ENCODE measurements around the gene IGHMBP2. TPM values are rescaled to one million over a fixed set of nuclear protein-coding genes. Genes with fewer than 3 reads are reported as not detected.

IGHMBP2 gene
- polyA plus RNA-seq, 3 donors: 12.3 to 15.7 (median 12.4) TPM

DNA sequence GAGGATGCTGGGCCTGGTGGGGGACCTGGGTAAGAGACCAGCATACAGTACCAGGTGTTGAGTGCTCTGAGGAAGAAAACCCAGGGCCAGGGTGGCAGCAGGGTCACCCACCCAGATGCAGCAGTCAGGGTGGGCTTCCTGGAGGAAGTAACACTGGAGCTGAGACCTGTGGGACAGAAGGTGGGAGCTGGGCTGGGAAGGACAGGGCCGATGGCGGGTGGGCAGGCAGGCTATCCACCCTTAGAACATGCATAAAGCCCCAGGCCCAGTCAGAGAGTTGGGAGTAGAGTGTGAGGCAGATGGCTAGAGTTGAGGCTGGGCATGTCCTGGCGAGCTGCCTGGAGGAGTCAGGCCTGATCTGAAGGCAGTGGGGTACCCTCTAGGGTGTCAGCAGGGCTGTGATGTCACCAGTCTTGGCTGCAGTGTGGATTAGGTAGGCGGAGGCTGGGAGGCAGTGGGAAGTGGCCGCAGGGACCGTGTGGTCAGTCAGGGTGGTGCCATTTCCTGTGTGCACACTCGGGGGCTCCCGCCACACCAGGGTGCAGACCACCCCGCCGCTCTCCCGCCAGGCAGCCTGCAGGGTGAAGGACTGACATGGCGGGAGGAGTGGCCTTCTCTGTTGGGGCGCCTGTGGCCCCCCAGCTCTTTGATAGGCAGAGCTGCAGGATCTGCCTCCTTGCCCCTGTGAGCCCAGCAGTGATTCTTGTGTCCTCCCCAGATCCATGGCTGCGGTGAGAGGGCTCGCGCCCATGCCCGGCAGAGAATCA, 35.3 kb downstream of the IGHMBP2 start:
- no peak for DNase-seq (ENCODE audit: low read depth in 3 of 3, low spot score in 2 of 3)

DNA sequence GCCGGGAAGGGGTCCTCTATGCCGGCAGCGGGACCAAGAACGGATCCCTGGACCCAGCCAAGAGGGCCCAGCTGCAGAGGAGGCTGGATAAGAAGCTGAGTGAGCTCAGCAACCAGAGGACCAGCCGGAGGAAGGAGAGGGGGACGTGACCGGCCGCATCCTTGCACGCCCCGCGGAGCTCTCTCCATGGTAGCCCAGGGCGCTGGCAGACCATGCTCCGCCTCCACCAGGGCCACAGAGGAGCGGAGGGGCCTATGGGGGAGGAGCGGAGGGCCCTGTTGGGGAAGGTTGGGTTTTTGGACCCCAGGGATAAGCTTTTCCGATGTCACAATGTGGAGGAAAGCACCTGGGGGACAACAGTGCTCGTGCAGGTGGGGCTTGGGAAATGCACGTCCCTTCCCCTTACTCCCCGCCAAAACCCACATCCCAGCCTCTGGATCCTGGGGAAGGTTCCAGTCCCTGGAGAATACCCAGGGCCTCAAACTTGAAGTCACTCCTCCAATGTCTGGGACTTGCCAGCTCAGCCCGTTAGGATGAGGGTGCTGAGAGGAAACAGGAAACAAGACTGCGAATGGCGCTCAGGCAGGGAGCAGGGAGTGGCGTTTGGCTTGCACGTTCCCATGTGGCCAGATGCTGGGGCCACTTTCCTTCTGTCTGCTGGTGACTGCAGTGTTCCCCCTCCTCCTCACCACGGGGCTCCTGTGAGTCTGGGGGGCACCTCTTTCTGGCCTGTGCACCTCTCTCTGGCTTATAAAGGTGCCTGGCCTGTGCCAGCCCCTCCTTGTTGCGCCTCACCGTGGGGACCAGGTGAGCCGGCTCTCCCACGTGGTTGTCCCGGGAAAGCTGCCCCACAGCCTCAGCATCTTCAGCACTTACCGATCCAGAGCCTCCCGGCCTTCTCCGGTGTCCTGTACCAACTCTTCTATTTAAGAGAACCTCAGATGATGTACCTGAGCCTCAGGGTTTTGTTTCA, 36.2 kb downstream of the IGHMBP2 start:
- no peak for DNase-seq (ENCODE audit: low read depth in 3 of 3, low spot score in 2 of 3)

DNA sequence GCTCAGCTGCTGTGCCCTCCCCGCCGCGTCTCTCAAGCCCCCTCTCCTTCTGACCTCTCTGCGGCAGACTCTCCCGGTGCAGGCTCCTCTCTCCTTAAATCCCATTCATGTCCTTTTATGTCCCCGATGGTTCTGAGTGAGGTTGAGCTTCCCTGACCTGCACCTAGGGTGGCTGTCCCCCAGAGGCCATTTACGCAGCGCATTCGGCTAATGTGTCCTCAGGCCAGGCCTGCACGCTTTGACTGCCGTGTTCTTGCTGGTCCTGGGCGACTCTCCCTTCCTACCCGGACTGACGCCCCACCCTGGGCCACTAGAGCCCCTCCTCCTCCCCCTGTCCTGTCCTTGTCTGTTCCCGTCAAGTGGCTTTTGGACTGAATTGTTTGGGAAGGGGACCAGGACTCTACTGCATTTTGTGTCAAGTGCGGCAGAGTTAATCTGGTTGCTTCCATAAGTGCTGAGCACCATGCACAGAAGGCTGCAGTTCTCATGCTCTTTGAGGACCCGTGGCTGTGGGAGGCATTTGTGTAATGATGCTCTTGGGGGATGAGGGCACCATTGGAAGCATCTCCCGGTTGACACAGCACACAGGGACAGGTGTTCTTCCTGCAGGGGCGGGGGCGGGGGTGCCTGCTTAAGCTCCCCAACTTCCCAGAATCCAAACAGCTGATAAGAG, 37.1 kb downstream of the IGHMBP2 start:
- DNase-seq (ENCODE audit: low read depth in 3 of 3, low spot score in 2 of 3): no peak

DNA sequence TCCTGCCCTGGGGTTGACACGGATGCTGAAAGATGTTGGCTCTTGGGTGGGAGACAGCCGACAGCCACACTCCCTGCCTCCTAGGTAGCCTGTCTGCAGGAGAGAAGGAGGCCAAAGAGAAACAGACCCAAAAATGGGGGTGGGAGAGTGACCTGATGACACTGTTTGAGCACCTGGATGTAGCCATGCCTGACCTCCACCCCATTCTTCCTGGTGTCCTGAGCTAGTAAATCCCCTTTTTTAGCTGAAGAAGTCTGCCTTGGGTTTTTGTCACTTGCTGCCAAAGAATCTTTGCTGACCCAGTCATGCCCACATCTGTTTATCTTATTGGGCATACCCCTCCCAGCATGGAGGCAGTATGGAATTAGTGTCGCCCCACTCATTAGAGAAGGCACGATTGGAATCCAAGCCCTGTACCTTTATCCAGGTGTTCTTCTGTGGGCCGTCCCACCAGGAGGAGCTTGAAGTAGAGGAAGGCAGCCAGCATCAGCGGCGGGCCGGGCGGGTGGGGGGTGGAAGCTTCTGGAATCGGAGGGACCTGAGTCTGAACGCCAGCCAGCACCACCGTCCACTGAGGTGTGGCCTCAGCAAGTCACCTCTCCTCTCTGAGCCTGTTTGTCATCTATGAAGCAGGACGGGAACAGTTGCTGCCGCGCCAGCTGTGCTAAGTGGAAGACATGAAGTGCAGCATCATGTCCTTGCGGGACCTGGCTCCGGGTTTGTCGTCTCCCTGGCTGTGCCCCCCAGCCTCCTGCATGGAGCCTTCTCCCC, 37.8 kb downstream of the IGHMBP2 start:
- no peak for DNase-seq (ENCODE audit: low read depth in 3 of 3, low spot score in 2 of 3)

DNA sequence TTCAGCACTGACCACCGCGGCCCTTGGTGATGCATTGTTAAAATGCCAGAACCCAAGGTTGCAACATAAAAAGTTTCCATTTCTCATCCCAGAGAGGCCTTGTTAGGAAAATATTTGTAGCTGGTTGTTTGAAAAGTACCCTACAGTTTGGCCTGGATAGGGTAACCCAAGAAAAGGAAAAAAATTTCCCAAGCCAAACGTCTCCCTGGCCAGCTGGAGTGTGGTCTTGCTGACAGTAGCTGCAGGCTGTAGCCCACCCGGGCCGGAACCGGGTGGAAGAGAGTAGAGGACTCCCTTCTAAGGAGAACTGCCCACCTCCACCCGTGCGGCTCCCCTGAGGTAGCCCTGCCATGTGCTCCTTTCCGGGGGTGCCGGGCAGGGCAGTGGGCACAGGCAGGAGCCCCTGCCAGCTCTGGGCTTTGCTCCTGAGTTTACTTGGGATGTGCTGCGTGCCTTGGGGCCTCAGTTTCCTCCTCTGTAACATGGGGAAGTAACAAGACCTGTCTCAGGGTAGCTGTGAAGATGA, 38.5 kb downstream of the IGHMBP2 start:
- DNase-seq (ENCODE audit: low read depth in 3 of 3, low spot score in 2 of 3): no peak

DNA sequence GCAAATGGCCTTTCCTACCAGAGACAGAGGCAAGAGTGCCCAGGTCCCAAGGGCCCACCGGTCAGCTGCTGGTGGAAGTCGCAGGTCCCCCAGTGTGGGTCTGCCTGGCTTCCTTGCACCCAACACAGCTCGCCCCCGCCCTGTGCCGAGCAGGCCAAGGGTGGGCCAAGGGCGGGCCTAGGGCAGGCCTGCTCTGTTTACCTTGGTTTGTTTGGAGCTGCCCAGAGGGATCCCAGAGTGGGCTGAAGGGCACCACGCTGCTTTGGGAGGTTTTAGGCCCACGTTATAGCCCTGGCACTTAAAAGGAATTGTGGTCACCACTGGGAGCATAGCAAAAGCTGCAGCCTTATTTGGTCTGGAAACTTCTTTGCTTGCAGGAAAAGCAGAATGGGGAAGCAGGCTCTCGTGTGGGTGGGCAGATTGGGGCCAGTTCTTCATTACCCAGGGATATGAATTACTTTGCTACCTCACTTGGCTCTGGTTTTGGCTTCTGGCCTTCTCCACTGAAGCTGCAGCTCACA, 39.1 kb downstream of the IGHMBP2 start:
- DNase-seq (ENCODE audit: low read depth in 3 of 3, low spot score in 2 of 3): no peak

DNA sequence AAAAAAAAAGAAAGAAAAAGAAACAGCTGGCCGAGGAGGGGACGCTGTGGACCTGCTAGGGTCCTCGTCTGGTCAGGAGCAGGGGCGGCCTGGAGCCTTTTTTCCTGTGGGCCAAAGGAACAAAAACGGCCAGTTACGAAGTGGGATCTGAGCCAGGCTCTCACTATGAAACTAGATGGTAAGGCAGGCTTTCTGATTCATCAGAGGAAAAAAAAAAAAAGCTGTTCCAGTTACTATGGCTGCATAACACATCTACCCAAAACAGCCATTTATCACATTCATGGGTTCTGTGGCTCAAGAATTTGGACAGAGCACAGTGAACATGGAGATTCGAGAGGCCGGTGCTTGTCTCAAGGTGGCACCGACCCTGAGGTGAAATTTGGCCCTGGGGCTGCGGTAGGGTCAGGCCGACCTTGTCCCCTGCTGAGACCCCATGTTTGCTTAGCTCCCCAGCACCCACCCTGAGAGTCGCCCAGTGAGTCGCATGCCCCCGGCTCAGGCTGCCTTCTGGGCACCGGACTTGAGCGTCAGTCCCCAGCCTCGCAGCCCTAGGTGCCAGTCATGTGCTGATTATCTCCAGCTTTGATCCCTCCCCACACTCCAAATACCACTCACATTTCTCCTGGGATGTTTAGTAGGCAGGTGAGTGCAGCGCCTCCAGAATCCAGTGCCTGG, 42.9 kb downstream of the IGHMBP2 start:
- DNase-seq (ENCODE audit: low read depth in 3 of 3, low spot score in 2 of 3): peak; percentile 43 to 51 (median 46)

DNA sequence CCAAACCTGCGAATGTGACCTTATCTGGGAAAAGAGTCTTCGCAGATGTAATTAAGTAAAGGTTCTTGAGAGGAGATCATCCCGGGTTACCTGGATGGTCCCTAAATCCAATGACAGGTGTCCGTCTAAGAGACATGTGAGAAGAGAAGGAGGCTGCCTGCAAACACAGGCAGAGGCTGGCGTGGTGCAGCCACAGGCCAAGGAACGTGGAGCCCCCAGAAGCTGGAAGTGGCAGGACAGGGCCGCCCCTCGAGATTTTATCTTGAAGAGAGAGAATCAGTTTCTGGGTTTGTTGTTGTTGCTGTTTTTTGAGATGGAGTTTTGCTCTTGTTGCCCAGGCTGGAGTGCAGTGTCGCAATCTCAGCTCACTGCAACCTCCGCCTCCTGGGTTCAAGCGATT, 43.5 kb downstream of the IGHMBP2 start:
- DNase-seq (ENCODE audit: low read depth in 3 of 3, low spot score in 2 of 3): no peak

DNA sequence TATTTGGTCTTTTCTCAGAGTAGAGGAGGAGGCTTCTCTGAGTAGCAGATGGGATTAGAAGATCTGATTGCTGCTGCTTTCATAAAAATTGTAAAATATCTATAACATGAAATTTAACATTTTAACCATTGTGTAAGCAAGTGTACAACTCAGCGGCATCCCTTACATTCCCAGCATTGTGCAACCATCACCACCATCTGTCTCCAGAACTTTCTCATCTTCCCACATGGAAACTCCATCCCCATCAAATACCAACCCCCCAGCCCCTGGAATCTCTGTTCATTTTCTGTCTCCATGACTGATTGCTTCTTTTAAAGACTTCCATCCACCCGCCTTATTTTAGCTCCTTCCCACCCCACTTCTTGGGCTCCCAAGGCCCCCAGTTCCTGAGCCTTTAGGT, 44.8 kb downstream of the IGHMBP2 start:
- no peak for DNase-seq (ENCODE audit: low read depth in 3 of 3, low spot score in 2 of 3)

DNA sequence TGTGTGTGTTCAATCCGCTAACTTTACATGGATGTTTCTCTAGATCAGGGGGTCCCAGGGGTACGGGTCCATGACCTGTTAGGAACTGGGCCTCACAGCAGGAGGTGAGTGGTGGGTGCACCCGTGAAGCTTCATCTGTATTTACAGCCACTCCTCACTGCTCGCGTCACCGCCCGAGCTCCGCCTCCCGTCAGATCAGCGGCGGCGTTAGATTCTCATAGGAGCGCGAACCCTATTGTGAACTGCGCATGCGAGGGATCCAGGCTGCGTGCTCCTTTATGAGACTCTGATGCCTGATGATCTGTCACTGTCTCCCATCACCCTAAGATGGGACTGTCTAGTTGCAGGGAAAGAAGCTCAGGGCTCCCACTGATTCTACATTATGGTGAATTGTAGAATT, 45.2 kb downstream of the IGHMBP2 start:
- no peak for DNase-seq (ENCODE audit: low read depth in 3 of 3, low spot score in 2 of 3)

DNA sequence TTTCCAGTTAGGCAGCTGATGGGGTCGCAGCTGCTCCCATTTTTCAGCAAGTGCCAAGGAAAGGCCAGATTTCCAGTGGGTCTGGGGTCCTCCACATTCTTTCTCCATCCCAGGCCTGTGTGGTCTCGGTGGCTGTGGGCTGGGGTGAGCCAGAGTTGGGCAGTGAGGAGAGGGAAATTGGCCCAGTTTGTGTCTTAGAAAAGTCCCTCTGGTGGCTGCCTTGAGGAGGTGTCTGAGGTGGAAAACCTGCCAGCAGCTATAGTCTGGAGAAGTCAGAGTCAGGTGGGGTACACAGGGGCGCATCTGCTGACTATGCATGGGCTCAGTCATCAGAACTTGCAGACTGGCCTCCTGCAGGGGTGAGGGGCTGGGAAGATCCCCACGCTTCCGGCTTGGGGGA, 46.6 kb downstream of the IGHMBP2 start:
- no peak for DNase-seq (ENCODE audit: low read depth in 3 of 3, low spot score in 2 of 3)

DNA sequence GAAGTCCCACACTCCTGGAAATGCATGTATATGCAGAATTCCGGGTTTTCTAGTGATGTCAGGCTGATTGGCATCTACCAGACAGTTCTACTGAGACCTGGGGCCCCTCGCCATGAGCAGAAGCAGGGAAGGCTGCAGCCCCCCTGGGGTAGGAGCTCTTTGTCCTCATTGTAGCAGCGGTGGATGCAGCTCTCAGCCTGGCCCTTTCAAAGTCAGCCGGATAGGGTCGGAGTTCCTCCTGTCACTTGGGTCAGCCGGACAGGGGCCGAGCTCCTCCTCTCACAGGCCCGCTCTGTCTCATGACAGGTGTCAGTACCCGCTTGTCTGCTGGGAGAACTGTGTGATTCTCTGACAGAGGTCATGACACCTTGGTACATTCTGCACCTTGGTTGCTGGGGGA, 47.1 kb downstream of the IGHMBP2 start:
- DNase-seq (ENCODE audit: low read depth in 3 of 3, low spot score in 2 of 3): no peak

DNA sequence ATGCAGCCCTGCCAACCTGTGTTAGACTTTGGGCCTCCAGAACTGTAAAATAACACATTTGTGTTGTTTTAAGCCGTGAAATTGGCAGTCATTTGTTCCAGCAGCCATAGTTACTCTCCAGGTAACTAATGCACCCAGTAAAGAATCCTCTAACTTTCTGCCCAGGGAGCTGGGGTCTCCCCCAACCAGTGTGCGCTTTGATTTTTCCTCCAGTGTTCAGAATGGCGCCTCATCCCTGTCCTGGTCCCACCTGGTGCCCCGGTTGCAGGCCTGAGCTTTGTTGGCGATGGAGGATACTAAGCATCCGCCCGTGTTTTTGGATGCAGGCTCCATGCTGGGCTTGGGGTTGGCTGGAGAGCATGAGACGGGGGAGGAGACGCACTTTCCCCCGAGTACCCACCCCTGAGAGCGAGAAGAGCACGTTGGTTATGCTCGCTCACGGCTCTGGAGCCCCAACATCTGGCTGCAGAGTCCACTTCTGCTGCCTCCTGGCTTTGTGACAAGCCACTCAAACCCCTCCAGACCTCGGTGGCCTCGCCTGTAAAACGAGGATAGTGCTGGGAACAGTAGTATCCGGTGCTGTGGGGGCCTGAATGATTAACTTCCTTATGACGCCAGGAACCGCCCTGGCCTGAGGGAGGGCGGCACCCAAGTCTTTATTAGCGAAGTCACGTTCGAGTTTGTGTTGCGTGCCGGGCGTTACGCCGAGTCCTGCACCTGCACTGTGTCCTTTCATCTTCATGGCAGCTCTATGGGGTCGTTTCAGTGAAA, 51.3 kb downstream of the IGHMBP2 start:
- DNase-seq (ENCODE audit: low read depth in 3 of 3, low spot score in 2 of 3): peak in 1 of 3 donors; percentile 20

DNA sequence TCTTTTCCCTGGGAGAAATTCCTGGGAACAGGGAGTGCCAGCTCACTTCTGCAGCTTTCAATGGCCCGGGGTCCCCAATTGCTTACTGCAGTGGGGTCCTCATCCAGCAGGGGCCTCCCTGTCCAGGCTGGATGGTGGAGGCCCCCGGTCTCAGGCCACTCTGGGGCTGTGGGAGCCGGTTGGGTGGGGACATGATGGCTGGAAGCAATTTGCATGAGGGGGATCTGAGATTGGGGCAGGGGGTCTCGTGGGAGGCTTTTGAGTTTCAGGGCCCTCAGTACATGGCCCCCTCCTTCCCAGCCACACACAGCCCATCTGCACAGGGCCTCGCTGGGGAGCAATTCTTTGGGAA, 51.9 kb downstream of the IGHMBP2 start:
- no peak for DNase-seq (ENCODE audit: low read depth in 3 of 3, low spot score in 2 of 3)

DNA sequence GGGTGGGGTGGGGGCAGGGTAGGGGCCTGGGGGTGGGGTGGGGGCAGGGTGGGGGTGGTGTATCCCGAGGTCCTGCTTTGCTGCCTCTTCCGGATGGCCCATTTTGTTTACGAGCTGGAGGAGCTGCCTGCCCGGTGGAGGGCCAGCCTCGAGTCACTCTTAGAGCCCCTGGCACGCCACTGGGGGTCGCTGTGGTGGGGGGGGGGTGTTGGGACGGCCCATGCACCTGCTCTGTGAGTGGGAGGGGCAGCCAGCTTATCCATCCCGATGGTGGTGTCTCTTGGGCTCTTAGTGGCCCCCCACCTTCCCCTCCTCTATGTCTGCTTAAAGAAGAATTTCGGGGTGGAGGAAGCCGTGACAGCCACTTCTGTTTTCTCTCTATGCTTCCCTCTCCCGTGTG, 52.5 kb downstream of the IGHMBP2 start:
- no peak for DNase-seq (ENCODE audit: low read depth in 3 of 3, low spot score in 2 of 3)

DNA sequence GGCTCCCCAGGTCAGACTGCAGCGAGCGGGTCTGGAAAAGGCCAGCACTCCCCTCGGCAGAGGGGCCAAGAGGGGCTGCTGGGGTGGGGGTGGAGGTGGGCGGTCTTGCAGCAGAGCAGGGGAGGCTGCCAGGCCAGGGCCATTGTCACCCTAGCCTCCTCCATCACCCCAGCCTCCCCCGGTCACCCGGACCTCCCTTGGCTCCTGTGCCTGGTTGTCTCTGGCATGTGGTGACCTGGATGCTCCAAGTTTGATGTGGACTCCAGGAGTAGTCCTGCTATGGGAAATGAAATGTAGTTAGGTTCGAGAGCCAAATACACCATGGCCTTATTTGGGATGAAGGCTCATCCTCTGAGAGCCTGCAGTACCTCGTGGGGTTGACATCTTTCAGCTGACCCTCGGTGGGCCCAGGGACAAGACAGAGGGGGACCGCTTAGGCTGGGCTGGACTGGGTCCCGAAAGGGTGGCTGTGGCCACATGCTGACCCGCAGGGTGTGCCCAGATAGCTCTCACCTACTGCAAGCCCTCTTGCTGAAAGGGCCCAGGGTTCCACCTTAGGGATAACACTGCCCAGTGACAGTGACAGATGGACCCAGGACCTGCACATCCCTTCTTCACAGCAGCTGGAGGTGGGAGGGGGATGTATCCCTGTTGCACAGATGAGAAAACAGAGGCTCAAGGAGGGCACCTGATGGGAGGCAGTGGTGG, 53.0 kb downstream of the IGHMBP2 start:
- DNase-seq (ENCODE audit: low read depth in 3 of 3, low spot score in 2 of 3): no peak

DNA sequence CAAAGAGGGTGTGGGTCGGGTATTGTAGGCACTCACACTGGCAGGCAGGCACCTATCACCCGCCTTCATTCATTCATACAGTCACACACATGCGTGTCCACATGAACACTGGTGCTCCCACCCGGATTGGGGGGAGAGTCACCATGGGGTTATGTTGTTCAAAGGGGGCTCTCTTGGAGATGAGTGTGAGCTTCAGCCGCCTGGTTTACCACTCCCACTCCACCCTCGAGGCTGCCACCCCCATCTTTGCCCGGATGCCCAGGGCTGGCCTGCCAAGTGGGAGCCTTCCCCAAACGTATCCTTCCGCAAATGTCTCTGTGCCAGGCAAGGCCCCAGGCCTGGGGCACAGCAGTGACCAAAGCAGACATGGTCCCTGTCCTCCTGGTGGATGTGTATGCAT, 54.5 kb downstream of the IGHMBP2 start:
- DNase-seq (ENCODE audit: low read depth in 3 of 3, low spot score in 2 of 3): no peak
